ENCODE measurements around the gene DOK6. TPM values are rescaled to one million over a fixed set of nuclear protein-coding genes. Genes with fewer than 3 reads are reported as not detected.
"Not testable (repeated sequence)": the region's sequence is repeated elsewhere in the genome, so short reads cannot be mapped to it uniquely, and the experiment has no call there.

DOK6 gene
- polyA plus RNA-seq, 1 experiment, result 0.55 TPM

DNA sequence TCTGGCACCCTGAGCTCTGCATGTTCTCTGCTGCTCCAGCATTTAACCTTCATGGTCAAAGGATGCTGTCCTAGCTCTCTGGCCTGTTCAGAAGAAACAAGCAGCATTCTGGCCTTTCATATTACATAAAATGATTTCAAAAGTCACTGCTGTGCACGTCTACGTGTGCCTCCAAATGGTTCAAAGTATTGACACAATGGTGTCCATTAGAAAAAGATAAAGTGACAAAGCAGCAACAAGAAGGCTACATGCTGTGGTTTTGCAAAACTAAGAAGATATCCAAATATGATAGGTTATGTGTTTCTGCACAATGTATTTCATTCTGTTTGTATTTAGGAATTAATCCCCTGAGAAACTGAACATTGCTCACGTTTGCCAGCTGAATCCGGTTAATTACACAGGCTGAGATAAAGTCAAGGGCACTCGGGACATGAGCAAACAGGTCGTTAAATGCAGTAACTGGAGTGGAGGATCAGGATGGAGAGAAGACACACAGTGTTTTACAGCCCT lies 258.5 kb downstream of the DOK6 start:
- Histone ChIP-seq H3K27me3 (ENCODE audit: control insufficient read depth, insufficient read depth, low read length) (no peaks in the 10 kb centered on the region), H3K4me3 (ENCODE audit: low read depth, low read length) (no peak overlapping the region), H3K36me3 (ENCODE audit: control insufficient read depth, insufficient read depth, low read length) (no peaks in the 10 kb centered on the region)
- ChIA-PET POLR2A (no interaction called here), CTCF (no interaction called here)
- TF ChIP-seq, protein P1, sequence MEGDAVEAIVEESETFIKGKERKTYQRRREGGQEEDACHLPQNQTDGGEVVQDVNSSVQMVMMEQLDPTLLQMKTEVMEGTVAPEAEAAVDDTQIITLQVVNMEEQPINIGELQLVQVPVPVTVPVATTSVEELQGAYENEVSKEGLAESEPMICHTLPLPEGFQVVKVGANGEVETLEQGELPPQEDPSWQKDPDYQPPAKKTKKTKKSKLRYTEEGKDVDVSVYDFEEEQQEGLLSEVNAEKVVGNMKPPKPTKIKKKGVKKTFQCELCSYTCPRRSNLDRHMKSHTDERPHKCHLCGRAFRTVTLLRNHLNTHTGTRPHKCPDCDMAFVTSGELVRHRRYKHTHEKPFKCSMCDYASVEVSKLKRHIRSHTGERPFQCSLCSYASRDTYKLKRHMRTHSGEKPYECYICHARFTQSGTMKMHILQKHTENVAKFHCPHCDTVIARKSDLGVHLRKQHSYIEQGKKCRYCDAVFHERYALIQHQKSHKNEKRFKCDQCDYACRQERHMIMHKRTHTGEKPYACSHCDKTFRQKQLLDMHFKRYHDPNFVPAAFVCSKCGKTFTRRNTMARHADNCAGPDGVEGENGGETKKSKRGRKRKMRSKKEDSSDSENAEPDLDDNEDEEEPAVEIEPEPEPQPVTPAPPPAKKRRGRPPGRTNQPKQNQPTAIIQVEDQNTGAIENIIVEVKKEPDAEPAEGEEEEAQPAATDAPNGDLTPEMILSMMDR (IDR thresholded peaks at IDR 0.05; ENCODE audit: insufficient read depth, low read depth, low read length), result no peak
- no peak for DNase-seq (ENCODE audit: low read depth)

DNA sequence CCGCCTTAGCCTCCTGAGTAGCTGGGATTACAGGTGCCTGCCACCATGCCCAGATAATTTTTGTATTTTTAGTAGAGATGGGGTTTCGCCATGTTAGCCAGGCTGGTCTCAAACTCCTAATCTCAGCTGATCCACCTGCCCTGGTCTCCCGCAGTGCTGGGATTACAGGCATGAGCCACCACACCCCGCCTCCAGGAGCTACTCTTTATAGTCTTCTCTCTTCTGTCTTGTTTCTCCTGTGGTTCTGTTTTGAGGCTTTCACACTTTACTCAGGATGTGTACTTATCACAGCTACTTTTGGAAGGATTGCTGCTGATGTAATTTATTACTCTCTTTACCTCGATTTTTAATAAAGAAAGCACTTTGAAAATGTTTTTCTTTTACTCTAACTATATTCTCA lies 261.4 kb downstream of the DOK6 start:
- H3K36me3 ChIP-seq (ENCODE audit: control insufficient read depth, insufficient read depth, low read length); H3K4me3 ChIP-seq (ENCODE audit: low read depth, low read length); POLR2A ChIA-PET; DNase-seq (ENCODE audit: low read depth); H3K27me3 ChIP-seq (ENCODE audit: control insufficient read depth, insufficient read depth, low read length): not testable (repeated sequence)
- CTCF ChIA-PET, result interaction anchor here (0.8 to 0.9 kb wide), 2 partner anchors 10 to 12 kb away, joined by 3 to 4 read pairs; no protein-coding TSS in a partner anchor

DNA sequence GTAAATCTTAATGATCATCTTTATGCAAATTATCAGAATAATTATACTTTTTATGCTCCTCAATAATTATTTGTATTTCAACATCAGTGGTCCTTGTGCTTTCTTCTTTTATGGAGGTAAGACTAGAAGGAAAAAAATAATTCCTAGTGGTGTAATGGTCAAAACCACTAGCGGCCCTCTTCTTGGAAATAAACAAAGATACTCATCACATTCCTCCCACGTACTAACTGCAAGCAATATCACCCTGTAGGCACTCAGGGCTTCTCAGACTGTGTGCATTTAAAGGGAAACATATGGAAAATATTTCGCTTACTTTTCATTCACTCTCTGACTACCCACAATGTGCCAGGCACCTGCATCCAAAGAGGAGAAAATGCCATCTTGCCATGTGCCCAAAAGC lies 263.7 kb downstream of the DOK6 start:
- ChIA-PET POLR2A (no interaction called here), CTCF (no interaction called here)
- DNase-seq (ENCODE audit: low read depth), result no peak
- Histone ChIP-seq H3K4me3 (ENCODE audit: low read depth, low read length) (no peak overlapping the region), H3K36me3 (ENCODE audit: control insufficient read depth, insufficient read depth, low read length) (no peaks in the 10 kb centered on the region), H3K27me3 (ENCODE audit: control insufficient read depth, insufficient read depth, low read length) (no peaks in the 10 kb centered on the region)
- TF ChIP-seq, protein P1 (IDR thresholded peaks at IDR 0.05; ENCODE audit: insufficient read depth, low read depth, low read length), result no peak

DNA sequence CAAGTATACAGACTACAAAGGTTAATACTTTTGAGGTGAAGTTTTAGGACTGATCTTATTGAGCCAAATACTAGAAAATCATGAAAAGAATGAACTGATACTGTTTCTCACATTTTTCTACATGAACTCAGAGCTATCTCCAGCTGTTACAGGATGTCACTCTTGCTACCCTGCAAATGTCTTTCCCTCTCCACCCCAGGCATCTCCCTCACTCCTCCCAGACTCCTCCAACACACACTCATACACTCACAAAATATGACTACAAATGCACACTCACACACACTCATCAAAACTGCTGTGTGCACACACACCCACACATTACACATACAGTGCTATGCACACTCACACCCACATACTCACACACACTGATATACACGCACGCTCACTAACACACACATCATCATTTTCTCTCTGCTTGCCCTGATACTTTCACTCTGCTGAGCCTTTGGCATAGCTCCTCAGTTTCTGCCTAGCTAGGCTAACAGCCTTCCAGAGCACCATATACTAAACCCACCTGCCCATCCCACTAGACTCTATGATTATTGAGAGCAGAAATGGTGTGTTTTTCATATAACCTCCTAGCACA lies 273.7 kb downstream of the DOK6 start:
- no peaks in the 10 kb centered on the region for H3K27me3 ChIP-seq (ENCODE audit: control insufficient read depth, insufficient read depth, low read length)
- H3K36me3 ChIP-seq (ENCODE audit: control insufficient read depth, insufficient read depth, low read length), result no peaks in the 10 kb centered on the region
- ChIA-PET POLR2A (no interaction called here), CTCF (interaction anchor here (0.6 to 1.2 kb wide), 2 partner anchors 12 to 36 kb away, joined by 3 read pairs; no protein-coding TSS in a partner anchor)
- DNase-seq (ENCODE audit: low read depth), result no peak
- H3K4me3 ChIP-seq (ENCODE audit: low read depth, low read length), result no peak overlapping the region
- TF ChIP-seq, protein P1 (IDR thresholded peaks at IDR 0.05; ENCODE audit: insufficient read depth, low read depth, low read length), result no peak

DNA sequence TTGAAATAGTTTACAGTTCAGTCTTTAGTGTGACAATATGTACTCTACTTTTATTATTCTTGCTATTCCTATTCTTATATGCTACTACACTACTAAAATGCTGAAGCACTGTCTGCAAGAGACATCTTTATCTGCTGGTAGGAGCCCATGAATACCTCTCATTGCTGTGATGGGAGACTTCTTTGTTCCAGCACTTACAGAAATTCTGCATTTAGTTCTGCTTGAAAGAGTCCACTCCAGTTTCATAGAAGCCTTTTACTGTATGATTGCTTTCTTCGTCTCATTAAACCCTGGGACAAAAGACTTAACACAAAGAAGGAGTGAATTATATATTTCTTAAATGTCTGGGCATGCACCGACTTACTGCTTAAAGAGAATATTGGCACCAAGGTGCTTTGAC lies 274.3 kb downstream of the DOK6 start:
- DNase-seq (ENCODE audit: low read depth), result no peak
- H3K4me3 ChIP-seq (ENCODE audit: low read depth, low read length), result no peak overlapping the region
- ChIA-PET POLR2A (no interaction called here), CTCF (no interaction called here)
- H3K36me3 ChIP-seq (ENCODE audit: control insufficient read depth, insufficient read depth, low read length), result no peaks in the 10 kb centered on the region
- TF ChIP-seq, protein P1 (IDR thresholded peaks at IDR 0.05; ENCODE audit: insufficient read depth, low read depth, low read length), result no peak
- H3K27me3 ChIP-seq (ENCODE audit: control insufficient read depth, insufficient read depth, low read length), result no peaks in the 10 kb centered on the region

DNA sequence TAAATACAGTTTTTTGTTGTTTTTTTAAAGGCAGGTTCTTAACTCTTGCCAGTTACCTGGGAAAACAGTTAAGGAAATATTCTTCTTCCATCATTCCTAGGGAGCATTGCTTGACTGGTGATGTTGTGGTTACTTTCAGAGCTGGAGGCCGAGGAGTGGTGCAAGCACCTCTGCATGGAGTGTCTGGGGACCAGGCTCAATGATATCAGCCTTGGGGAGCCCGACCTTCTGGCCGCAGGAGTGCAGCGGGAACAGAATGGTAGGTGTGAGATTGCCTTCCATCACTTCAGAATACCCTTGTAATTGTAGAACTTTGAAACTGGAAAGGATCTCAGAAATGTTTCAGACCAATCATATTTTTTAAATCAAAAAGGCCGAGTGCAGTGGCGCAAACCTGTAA lies 276.9 kb downstream of the DOK6 start:
- no peak for DNase-seq (ENCODE audit: low read depth)
- H3K27me3 ChIP-seq (ENCODE audit: control insufficient read depth, insufficient read depth, low read length), result no peaks in the 10 kb centered on the region
- no peak overlapping the region for H3K4me3 ChIP-seq (ENCODE audit: low read depth, low read length)
- H3K36me3 ChIP-seq (ENCODE audit: control insufficient read depth, insufficient read depth, low read length), result no peaks in the 10 kb centered on the region
- CTCF ChIA-PET, result no interaction called here
- TF ChIP-seq, protein P1 (IDR thresholded peaks at IDR 0.05; ENCODE audit: insufficient read depth, low read depth, low read length), result no peak
- POLR2A ChIA-PET, result no interaction called here
